WERI-Rb-1 (cell line): ENCODE results near the gene OXCT1.
"Not testable (repeated sequence)": the region's sequence is repeated elsewhere in the genome, so short reads cannot be mapped to it uniquely, and the experiment has no call there.

ENCODE experiments used
- DNase-seq: peaks from one replicate; pipeline ENCODE4 v3.0.0-alpha.2; 2020
- H3K27ac ChIP-seq: fragments of 250-450 bp; sonication (Bioruptor Pico); 2 replicates; pipeline ENCODE4 v1.5.1; 2020; ENCODE audit warnings: mild to moderate bottlenecking, moderate library complexity
- H3K27me3 ChIP-seq: fragments of 250-450 bp; sonication (Bioruptor Pico); 2 replicates; pipeline ENCODE4 v1.5.1; 2021; ENCODE audit warnings: mild to moderate bottlenecking, low read depth, moderate library complexity; ENCODE audit not compliant: insufficient read depth, severe bottlenecking
- H3K36me3 ChIP-seq: fragments of 250-450 bp; sonication (Bioruptor Pico); 2 replicates; pipeline ENCODE4 v1.5.1; 2020; ENCODE audit warnings: mild to moderate bottlenecking, moderate library complexity
- H3K4me3 ChIP-seq: 2 replicates; pipeline ENCODE4 v1.5.1; 2011; ENCODE audit warnings: low read depth, mild to moderate bottlenecking, control low read depth, low read length
- H3K9me3 ChIP-seq: fragments of 250-450 bp; sonication (Bioruptor Pico); 2 replicates; pipeline ENCODE4 v1.5.1; 2021; ENCODE audit warnings: mild to moderate bottlenecking, moderate library complexity; ENCODE audit not compliant: severe bottlenecking
- CTCF ChIP-seq: IDR thresholded peaks from 2 replicates; pipeline ENCODE4 v1.5.1; 2011; ENCODE audit warnings: low read depth, mild to moderate bottlenecking, control low read depth, inconsistent platforms, low read length

OXCT1 gene

GRCh38 chr5:41817625-41818301 is 52.5 kb downstream of the OXCT1 start:
- H3K36me3 ChIP-seq: no peaks in the 10 kb centered on the region
- H3K27ac ChIP-seq: no peak overlapping the region
- no peak for TF ChIP-seq CTCF
- DNase-seq: no peak
- H3K4me3 ChIP-seq: no peak overlapping the region
- no peaks in the 10 kb centered on the region for H3K9me3 ChIP-seq
- no peaks in the 10 kb centered on the region for H3K27me3 ChIP-seq

GRCh38 chr5:41815663-41816229 is 54.5 kb downstream of the OXCT1 start:
- H3K4me3 ChIP-seq: no peak overlapping the region

GRCh38 chr5:41815261-41815660 is 55.0 kb downstream of the OXCT1 start:
- Histone ChIP-seq H3K9me3 (no peaks in the 10 kb centered on the region), H3K36me3 (no peaks in the 10 kb centered on the region), H3K27ac (no peak overlapping the region), H3K4me3 (no peak overlapping the region), H3K27me3 (no peaks in the 10 kb centered on the region)
- TF ChIP-seq CTCF: no peak
- DNase-seq: no peak

More at GRCh38 chr5:41815663-41816229, 54.5 kb downstream of the OXCT1 start:
- no peaks in the 10 kb centered on the region for H3K27me3 ChIP-seq
- H3K9me3 ChIP-seq: no peaks in the 10 kb centered on the region
- H3K36me3 ChIP-seq: no peaks in the 10 kb centered on the region
- no peak overlapping the region for H3K27ac ChIP-seq
- no peak for TF ChIP-seq CTCF
- DNase-seq: no peak

- H3K36me3 ChIP-seq, H3K4me3 ChIP-seq, DNase-seq, H3K9me3 ChIP-seq, H3K27ac ChIP-seq, H3K27me3 ChIP-seq: not testable (repeated sequence)
Measured at GRCh38 chr5:41814306-41814705, 55.9 kb downstream of the OXCT1 start.

- H3K27ac ChIP-seq: no peak overlapping the region
- no peak for TF ChIP-seq CTCF
- H3K36me3 ChIP-seq: no peaks in the 10 kb centered on the region
- no peaks in the 10 kb centered on the region for H3K9me3 ChIP-seq
- no peaks in the 10 kb centered on the region for H3K27me3 ChIP-seq
- H3K4me3 ChIP-seq: no peak overlapping the region
- DNase-seq: no peak
Measured at GRCh38 chr5:41812156-41812555, 58.1 kb downstream of the OXCT1 start.

- Histone ChIP-seq H3K9me3 (no peaks in the 10 kb centered on the region), H3K27me3 (no peaks in the 10 kb centered on the region), H3K27ac (no peak overlapping the region), H3K4me3 (no peak overlapping the region), H3K36me3 (no peaks in the 10 kb centered on the region; the same call in 1 of the 2 replicates)
- no peak for TF ChIP-seq CTCF
- no peak for DNase-seq
Measured at GRCh38 chr5:41809128-41809527, 61.1 kb downstream of the OXCT1 start.
